PC-3 (cell line): ENCODE measurements around the gene MACROH2A1. TPM values are rescaled to one million over a fixed set of nuclear protein-coding genes. Genes with fewer than 3 reads are reported as not detected.

Experiments
- ATAC-seq: fragments of 200-7000 bp; cut with Tn5 transposase; 2 replicates; pipeline ENCODE4 v1.9.1; 2020; ENCODE audit warnings: mild to moderate bottlenecking, moderate library complexity
- BruUV-seq: library from RNA; stranded (reverse); fragments of 400-500 nt; replicated peaks from 2 replicates; lab custom pipeline; 2021; lab: Mats Ljungman, UMichigan
- CTCF ChIA-PET: fragments of 300-600 bp; sonication (Branson Sonifier 250); formaldehyde crosslinking; loops from one replicate; lab custom pipeline; 2022; ENCODE audit warnings: antibody characterized with exemption; lab: Charles Lee
- POLR2A ChIA-PET: fragments of 300-600 bp; sonication (Branson Sonifier 250); formaldehyde crosslinking; loops from one replicate; lab custom pipeline; 2022; ENCODE audit warnings: antibody characterized with exemption; ENCODE audit not compliant: unreplicated experiment; lab: Charles Lee
- DNase-seq: peaks from one replicate; pipeline ENCODE4 v3.0.0-alpha.2; 2015
- H2AFZ ChIP-seq: fragments of 300-600 bp; sonication (generic); 2 replicates; pipeline ENCODE4 v1.6.0; 2016; ENCODE audit warnings: antibody characterized with exemption, low read length
- H3F3A ChIP-seq: fragments of 300-600 bp; sonication (generic); one replicate; pipeline ENCODE4 v1.6.0; 2017; ENCODE audit warnings: antibody characterized with exemption, low read length, control low read depth, mild to moderate bottlenecking; ENCODE audit not compliant: unreplicated experiment
- H3K27ac ChIP-seq: fragments of 300-600 bp; sonication (generic); 2 replicates; pipeline ENCODE4 v1.5.1; 2016; ENCODE audit warnings: mild to moderate bottlenecking, low read length
- H3K27me3 ChIP-seq: fragments of 300-600 bp; sonication (generic); 2 replicates; pipeline ENCODE4 v1.6.1; 2016; ENCODE audit warnings: low read length, mixed read lengths
- H3K36me3 ChIP-seq: fragments of 300-600 bp; sonication (generic); 2 replicates; pipeline ENCODE4 v1.6.1; 2016; ENCODE audit warnings: low read depth, mixed run types, low read length, mixed read lengths
- H3K4me1 ChIP-seq: fragments of 300-600 bp; sonication (generic); 2 replicates; pipeline ENCODE4 v1.5.1; 2016; ENCODE audit warnings: low read length; ENCODE audit not compliant: insufficient read depth
- H3K4me2 ChIP-seq: fragments of 300-600 bp; sonication (generic); 2 replicates; pipeline ENCODE4 v1.6.0; 2016; ENCODE audit warnings: low read length
- H3K4me3 ChIP-seq: fragments of 300-600 bp; sonication (generic); 2 replicates; pipeline ENCODE4 v1.5.1; 2016; ENCODE audit warnings: mild to moderate bottlenecking, low read length, mixed read lengths
- H3K79me2 ChIP-seq: fragments of 300-600 bp; sonication (generic); 2 replicates; pipeline ENCODE4 v1.6.1; 2017; ENCODE audit warnings: low read length, mixed read lengths
- H3K9ac ChIP-seq: fragments of 300-600 bp; sonication (generic); 2 replicates; pipeline ENCODE4 v1.6.0; 2016; ENCODE audit warnings: mild to moderate bottlenecking, low read length
- H3K9me2 ChIP-seq: fragments of 300-600 bp; sonication (generic); replicated peaks from 2 replicates; pipeline ENCODE4 v1.6.1; 2016; ENCODE audit warnings: mixed run types, low read length, mixed read lengths
- H3K9me3 ChIP-seq: fragments of 300-600 bp; sonication (generic); 2 replicates; pipeline ENCODE4 v1.6.1; 2016; ENCODE audit warnings: low read length, mixed read lengths
- H4K20me1 ChIP-seq: fragments of 300-600 bp; sonication (generic); 2 replicates; pipeline ENCODE4 v1.6.1; 2016; ENCODE audit warnings: low read length, mixed read lengths
- CTCF ChIP-seq: fragments of 300-600 bp; sonication (generic); conservative IDR thresholded peaks from 2 replicates; pipeline ENCODE4 v1.5.1; 2017; ENCODE audit warnings: antibody characterized with exemption, low read depth, mild to moderate bottlenecking, low read length
- EZH2 ChIP-seq: fragments of 300-600 bp; sonication (generic); IDR thresholded peaks from one replicate; pipeline ENCODE4 v1.6.1; 2017; ENCODE audit warnings: antibody characterized with exemption, mild to moderate bottlenecking, low read length; ENCODE audit not compliant: unreplicated experiment
- EZH2phosphoT487 ChIP-seq: fragments of 300-600 bp; sonication (generic); IDR thresholded peaks from 2 replicates; pipeline ENCODE4 v1.6.1; 2018; ENCODE audit warnings: mild to moderate bottlenecking, antibody characterized with exemption, low read length, borderline replicate concordance
- intact Hi-C: fragments of 100-400 bp; cut with micrococcal nuclease; formaldehyde crosslinking; loops from 2 replicates; pipeline ENCODE4 v1.9.0; 2023
- total RNA-seq: library from RNA; depleted of rRNA; stranded (reverse); fragments of >200 nt; gene quantifications from 2 replicates; pipeline ENCODE4 v1.2.3, GENCODE V29; 2014

Gene MACROH2A1
- total RNA-seq, 1 experiment from 2014 or later: 388 TPM

GRCh38 chr5:135398160-135398854 lies 724 bp downstream of the MACROH2A1 start:
- peaks cover 23% of the 10 kb centered on the region for H3K4me1 ChIP-seq
- no peaks in the 10 kb centered on the region for H3K9me2 ChIP-seq
- DNase-seq: peak; percentile 65
- peak; percentile 59 for ATAC-seq
- H3K4me3 ChIP-seq: peak overlapping the region; percentile 94
- no peaks in the 10 kb centered on the region for H3K27me3 ChIP-seq
- H3K9me3 ChIP-seq: no peaks in the 10 kb centered on the region
- ChIA-PET POLR2A (no interaction called here), CTCF (interaction anchor here (0.6 kb wide), 1 partner anchor 1212 kb away, joined by 5 read pairs; no protein-coding TSS in a partner anchor)
- no peaks in the 10 kb centered on the region for H3F3A ChIP-seq
- H3K27ac ChIP-seq: peak overlapping the region; percentile 77
- H3K36me3 ChIP-seq: peaks cover 3% of the 10 kb centered on the region; the same call in 1 of the 2 replicates
- peaks cover 48% of the 10 kb centered on the region for H4K20me1 ChIP-seq
- intact Hi-C loops: no loop called here
- no TSS peak for BruUV-seq
- no peak for TF ChIP-seq CTCF
- TF ChIP-seq EZH2phosphoT487: no peak
- no peak for TF ChIP-seq EZH2
- peak overlapping the region; percentile 97 for H3K4me2 ChIP-seq
- no peak overlapping the region for H2AFZ ChIP-seq
- H3K79me2 ChIP-seq: peaks cover 55% of the 10 kb centered on the region
- peak overlapping the region; percentile 98 for H3K9ac ChIP-seq

GRCh38 chr5:135397084-135397483 lies 1.9 kb downstream of the MACROH2A1 start:
- H3K9me2 ChIP-seq: no peaks in the 10 kb centered on the region
- ChIA-PET CTCF (no interaction called here), POLR2A (no interaction called here)
- peak overlapping the region; percentile 94 for H3K4me3 ChIP-seq
- no peaks in the 10 kb centered on the region for H3K9me3 ChIP-seq
- H3K79me2 ChIP-seq: peaks cover 67% of the 10 kb centered on the region
- H3F3A ChIP-seq: no peaks in the 10 kb centered on the region
- DNase-seq (no peak), ATAC-seq (no peak)
- H3K27ac ChIP-seq: no peak overlapping the region
- no peak overlapping the region for H3K9ac ChIP-seq
- H3K4me2 ChIP-seq: peak overlapping the region; percentile 97
- H3K36me3 ChIP-seq: peaks cover 13% of the 10 kb centered on the region
- H2AFZ ChIP-seq: no peak overlapping the region
- no peak for TF ChIP-seq EZH2
- no peak for TF ChIP-seq CTCF
- no peak for TF ChIP-seq EZH2phosphoT487
- peaks cover 23% of the 10 kb centered on the region for H3K4me1 ChIP-seq
- intact Hi-C loops: no loop called here
- H3K27me3 ChIP-seq: no peaks in the 10 kb centered on the region
- no TSS peak for BruUV-seq
- peaks cover 60% of the 10 kb centered on the region for H4K20me1 ChIP-seq

GRCh38 chr5:135396459-135397055 lies 2.5 kb downstream of the MACROH2A1 start:
- no peak overlapping the region for H2AFZ ChIP-seq
- no peak overlapping the region for H3K9ac ChIP-seq
- TF ChIP-seq EZH2 (no peak), EZH2phosphoT487 (no peak), CTCF (no peak)
- peaks cover 72% of the 10 kb centered on the region for H3K79me2 ChIP-seq
- H3K27me3 ChIP-seq: no peaks in the 10 kb centered on the region
- intact Hi-C loops: no loop called here
- peak overlapping the region; percentile 94; the same call in 1 of the 2 replicates for H3K4me3 ChIP-seq
- peak; percentile 24 for DNase-seq
- BruUV-seq: no TSS peak
- peaks cover 15% of the 10 kb centered on the region for H3K36me3 ChIP-seq
- H3K9me3 ChIP-seq: no peaks in the 10 kb centered on the region
- no peaks in the 10 kb centered on the region for H3F3A ChIP-seq
- H3K4me2 ChIP-seq: peak overlapping the region; percentile 97
- ATAC-seq: no peak
- H4K20me1 ChIP-seq: peaks cover 65% of the 10 kb centered on the region
- CTCF ChIA-PET: interaction anchor here (0.6 kb wide), 1 partner anchor 208 kb away, joined by 3 read pairs; no protein-coding TSS in a partner anchor
- H3K4me1 ChIP-seq: peaks cover 23% of the 10 kb centered on the region
- H3K9me2 ChIP-seq: no peaks in the 10 kb centered on the region
- POLR2A ChIA-PET: no interaction called here
- H3K27ac ChIP-seq: no peak overlapping the region
